GM12878 (cell line): ENCODE data around the gene TATDN2. TPM values are rescaled to one million over a fixed set of nuclear protein-coding genes. Genes with fewer than 3 reads are reported as not detected.
A peak's percentile ranks its signal among the peaks of the same experiment; 100 is the strongest.

ENCODE experiments used
- ATAC-seq: fragments of 200-7000 bp; cut with Tn5 transposase; 3 replicates; pipeline ENCODE4 v1.9.1; 2020; ENCODE audit warnings: mild to moderate bottlenecking, moderate library complexity
- Bru-seq: library from RNA; stranded (reverse); fragments of 400-500 nt; gene quantifications from one replicate; lab custom pipeline; 2021; lab: Mats Ljungman, UMichigan
- BruChase-seq, 2 experiments: library from RNA; stranded (reverse); fragments of 400-500 nt; gene quantifications; one replicate each; lab custom pipeline; 2021; lab: Mats Ljungman, UMichigan
- BruUV-seq: library from RNA; stranded (reverse); fragments of 400-500 nt; replicated peaks from 2 replicates; lab custom pipeline; 2021; lab: Mats Ljungman, UMichigan
- CTCF ChIA-PET: fragments of 300-600 bp; sonication (Branson Sonifier 250); formaldehyde crosslinking; extraction: SDS; loops from one replicate; lab custom pipeline; 2021; ENCODE audit warnings: inconsistent platforms; lab: Yijun Ruan, JAX
- POLR2A ChIA-PET: fragments of 350-600 bp; formaldehyde crosslinking; extraction: SDS; loops from one replicate; lab custom pipeline; 2021; ENCODE audit warnings: inconsistent platforms; lab: Charles Lee
- RAD21 ChIA-PET: fragments of 300-600 bp; sonication (Branson Sonifier 250); formaldehyde crosslinking; loops from one replicate; lab custom pipeline; 2023; ENCODE audit warnings: antibody characterized with exemption; ENCODE audit not compliant: unreplicated experiment; lab: Charles Lee
- SMC1A ChIA-PET: fragments of 300-600 bp; sonication (Branson Sonifier 250); formaldehyde crosslinking; loops from one replicate; lab custom pipeline; 2023; ENCODE audit not compliant: unreplicated experiment, uncharacterized antibody; lab: Charles Lee
- DNase-seq: peaks from one replicate; pipeline ENCODE4 v3.0.0-alpha.2; 2011; ENCODE audit warnings: low read depth, low spot score
- FAIRE-seq: peaks from 3 replicates; lab custom pipeline; 2011; peaks lifted over from hg19 to GRCh38; lab: Jason Lieb, UNC
- H2AFZ ChIP-seq: 2 replicates; pipeline ENCODE4 v1.6.0; 2011; ENCODE audit warnings: low read depth, low read length, control low read depth; ENCODE audit not compliant: control insufficient read depth
- H3K27ac ChIP-seq: 2 replicates; pipeline ENCODE4 v1.5.1; 2011; ENCODE audit warnings: control low read depth; ENCODE audit not compliant: control insufficient read depth, insufficient read depth
- H3K27me3 ChIP-seq, 2 experiments: replicated peaks in 1 of 2; 2 replicates each; pipeline versions ENCODE4 v1.6.0 to v1.6.1; 2011; ENCODE audit warnings: low read length in 1 of 2; ENCODE audit not compliant: control insufficient read depth in 2 of 2, insufficient read depth in 2 of 2
- H3K36me3 ChIP-seq, 2 experiments: 2 replicates each; pipeline ENCODE4 v1.5.1; 2011; ENCODE audit warnings: low read length in 1 of 2; ENCODE audit not compliant: control insufficient read depth in 2 of 2, insufficient read depth in 2 of 2
- H3K4me1 ChIP-seq: 2 replicates; pipeline ENCODE4 v1.6.1; 2011; ENCODE audit warnings: mild to moderate bottlenecking, low read length, moderate library complexity, mixed read lengths; ENCODE audit not compliant: control insufficient read depth, insufficient read depth
- H3K4me2 ChIP-seq: 2 replicates; pipeline ENCODE4 v1.6.0; 2011; ENCODE audit warnings: control low read depth; ENCODE audit not compliant: control insufficient read depth, insufficient read depth
- H3K4me3 ChIP-seq: fragments of 200-600 bp; sonication (generic); 2 replicates; pipeline ENCODE4 v1.5.1; 2016
- H3K79me2 ChIP-seq: 2 replicates; pipeline ENCODE4 v1.6.0; 2011; ENCODE audit warnings: low read length; ENCODE audit not compliant: control insufficient read depth, insufficient read depth
- H3K9ac ChIP-seq: 2 replicates; pipeline ENCODE4 v1.8.0; 2011; ENCODE audit warnings: low read length, control low read depth, mixed read lengths; ENCODE audit not compliant: control insufficient read depth, insufficient read depth
- H3K9me3 ChIP-seq: replicated peaks from 3 replicates; pipeline ENCODE4 v1.5.1; 2011; ENCODE audit warnings: mild to moderate bottlenecking, low read length; ENCODE audit not compliant: control insufficient read depth, insufficient read depth
- H4K20me1 ChIP-seq: 2 replicates; pipeline ENCODE4 v1.6.0; 2011; ENCODE audit not compliant: control insufficient read depth, insufficient read depth
- CHD4 ChIP-seq: fragments of 200-600 bp; sonication (generic); IDR thresholded peaks from 2 replicates; pipeline ENCODE4 v1.6.1; 2016; ENCODE audit warnings: mild to moderate bottlenecking
- E4F1 ChIP-seq: fragments of 450-650 bp; IDR thresholded peaks from 2 replicates; pipeline ENCODE4 v1.6.1; 2018; ENCODE audit warnings: borderline replicate concordance, mild to moderate bottlenecking; ENCODE audit not compliant: partially characterized antibody
- LARP7 ChIP-seq: fragments of 450-650 bp; IDR thresholded peaks from 2 replicates; pipeline ENCODE4 v1.6.1; 2017; ENCODE audit warnings: mild to moderate bottlenecking
- MYB ChIP-seq: fragments of 150-350 bp; IDR thresholded peaks from 2 replicates; pipeline ENCODE4 v1.6.1; 2014; ENCODE audit warnings: mild to moderate bottlenecking, low read depth, low read length, borderline replicate concordance
- NFYB ChIP-seq: IDR thresholded peaks from 2 replicates; pipeline ENCODE4 v1.6.1; 2011; ENCODE audit warnings: low read depth, mild to moderate bottlenecking, low read length, improper control_type of control experiment, moderate library complexity; ENCODE audit not compliant: insufficient read depth
- PAX5 ChIP-seq: IDR thresholded peaks from 2 replicates; pipeline ENCODE4 v1.6.1; 2011; ENCODE audit warnings: low read depth, low read length, borderline replicate concordance
- PML ChIP-seq: IDR thresholded peaks from 2 replicates; pipeline ENCODE4 v1.6.1; 2012; ENCODE audit warnings: low read length, inconsistent platforms
- SIN3A ChIP-seq: IDR thresholded peaks from 2 replicates; pipeline ENCODE4 v1.6.1; 2012; ENCODE audit warnings: low read depth, low read length, improper control_type of control experiment
- SMARCA5 ChIP-seq: fragments of 450-650 bp; IDR thresholded peaks from 2 replicates; pipeline ENCODE4 v1.6.1; 2017; ENCODE audit warnings: mild to moderate bottlenecking
- SP1 ChIP-seq: IDR thresholded peaks from one replicate; pipeline ENCODE4 v1.6.1; 2011; ENCODE audit warnings: low read depth, low read length
- SUZ12 ChIP-seq: fragments of 200-600 bp; sonication (generic); IDR thresholded peaks from one replicate; pipeline ENCODE4 v1.6.1; 2018; ENCODE audit warnings: antibody characterized with exemption, mild to moderate bottlenecking; ENCODE audit not compliant: unreplicated experiment
- WGBS: methylation state at CpG from one replicate; pipeline ENCODE4 v1.1.6; 2016; ENCODE audit warnings: low lambda C conversion rate; ENCODE audit not compliant: insufficient replicate concordance, insufficient coverage; ENCODE audit errors: missing lambda C conversion rate; 5-methylcytosine and 5-hydroxymethylcytosine counted together
- in situ Hi-C: fragments of 300-500 bp; cut with MboI; formaldehyde crosslinking; loops from 9 replicates; pipeline ENCODE4 v1.14.3; 2018; ENCODE audit warnings: mixed read lengths
- intact Hi-C: fragments of 100-400 bp; cut with micrococcal nuclease; formaldehyde crosslinking; loops from one replicate; pipeline ENCODE4 v1.14.2; 2022; ENCODE audit not compliant: unreplicated experiment
- long read RNA-seq, 2 experiments: library from polyadenylated mRNA; unstranded; transcript quantifications; one replicate each; pipeline ENCODE4 v2.0.0, GENCODE V29; 2019 to 2020
- polyA minus RNA-seq, 3 experiments: library from RNA; depleted of rRNA, polyadenylated mRNA; stranded (reverse); fragments of >200 nt; gene quantifications; 2 replicates each; pipeline ENCODE4 v1.2.3, GENCODE V29; 2011
- polyA plus RNA-seq, 11 experiments: library from polyadenylated mRNA; depleted of rRNA in 4 of 11; unstranded in 6 of 11; stranded (reverse) in 5 of 11; fragments of >200 nt; fragmentation: Nextera tagmentation in 4 of 11; fragmentation: Illumina TruSeq in 1 of 11; extraction: Ambion mirVana in 4 of 11; extraction: Trizol in 1 of 11; gene quantifications; 1 replicate in 1 of 11; 2 replicates in 10 of 11; pipeline versions ENCODE4 v1.2.1 to v1.2.3, GENCODE V29; 2011 to 2016; ENCODE audit warnings: inconsistent platforms in 2 of 11, missing spikeins in 2 of 11, low read depth in 1 of 11
- total RNA-seq, 4 experiments: library from RNA; depleted of rRNA in 3 of 4; stranded (reverse); fragments of >200 nt in 3 of 4; fragmentation: Illumina TruSeq in 1 of 4; extraction: Trizol in 1 of 4; gene quantifications; 2 replicates each; pipeline versions ENCODE4 v1.2.1 to v1.2.3, GENCODE V29; 2013 to 2021
- TF ChIP-seq, protein P1 (sequence below): IDR thresholded peaks from 2 replicates; pipeline ENCODE4 v1.6.1; 2011; ENCODE audit warnings: borderline replicate concordance, low read depth, mild to moderate bottlenecking, moderate library complexity, mixed read lengths, low read length; ENCODE audit not compliant: insufficient read depth; ENCODE audit errors: extremely low read length

Gene TATDN2, protein sequence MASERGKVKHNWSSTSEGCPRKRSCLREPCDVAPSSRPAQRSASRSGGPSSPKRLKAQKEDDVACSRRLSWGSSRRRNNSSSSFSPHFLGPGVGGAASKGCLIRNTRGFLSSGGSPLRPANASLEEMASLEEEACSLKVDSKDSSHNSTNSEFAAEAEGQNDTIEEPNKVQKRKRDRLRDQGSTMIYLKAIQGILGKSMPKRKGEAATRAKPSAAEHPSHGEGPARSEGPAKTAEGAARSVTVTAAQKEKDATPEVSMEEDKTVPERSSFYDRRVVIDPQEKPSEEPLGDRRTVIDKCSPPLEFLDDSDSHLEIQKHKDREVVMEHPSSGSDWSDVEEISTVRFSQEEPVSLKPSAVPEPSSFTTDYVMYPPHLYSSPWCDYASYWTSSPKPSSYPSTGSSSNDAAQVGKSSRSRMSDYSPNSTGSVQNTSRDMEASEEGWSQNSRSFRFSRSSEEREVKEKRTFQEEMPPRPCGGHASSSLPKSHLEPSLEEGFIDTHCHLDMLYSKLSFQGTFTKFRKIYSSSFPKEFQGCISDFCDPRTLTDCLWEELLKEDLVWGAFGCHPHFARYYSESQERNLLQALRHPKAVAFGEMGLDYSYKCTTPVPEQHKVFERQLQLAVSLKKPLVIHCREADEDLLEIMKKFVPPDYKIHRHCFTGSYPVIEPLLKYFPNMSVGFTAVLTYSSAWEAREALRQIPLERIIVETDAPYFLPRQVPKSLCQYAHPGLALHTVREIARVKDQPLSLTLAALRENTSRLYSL
- total RNA-seq (2013; cell fraction: nucleolus; rRNA removed): 43.3 and 48.1 TPM in 2 replicates
- total RNA-seq (2014; rRNA removed): 7.7 and 10.0 TPM in 2 replicates
- total RNA-seq (2014; rRNA removed; fragmentation: Illumina TruSeq; extraction: Trizol): 22.0 and 23.9 TPM in 2 replicates
- 31.8 and 36.5 TPM in 2 replicates for total RNA-seq (2021)
- polyA plus RNA-seq (2011; ENCODE audit: low read depth): 18.4 TPM
- polyA plus RNA-seq (2011; rRNA removed): 21.6 and 22.1 TPM in 2 replicates
- polyA plus RNA-seq (2011; cell fraction: cytosol; rRNA removed): 20.8 and 21.3 TPM in 2 replicates
- polyA plus RNA-seq (2011; cell fraction: nucleus; rRNA removed): 25.2 and 26.0 TPM in 2 replicates
- 19.7 and 24.1 TPM in 2 replicates for polyA plus RNA-seq (2012)
- 27.3 and 28.1 TPM in 2 replicates for polyA plus RNA-seq (2014; fragmentation: Illumina TruSeq; extraction: Trizol)
- 1 to 10 TPM; 5.7 to 9.1 TPM for polyA plus RNA-seq (2014; fragmentation: Nextera tagmentation; extraction: Ambion mirVana)
- polyA plus RNA-seq (2014; rRNA removed): 25.7 and 25.8 TPM in 2 replicates
- polyA plus RNA-seq (2016; fragmentation: Nextera tagmentation; extraction: Ambion mirVana): 1 to 10 TPM; 4.2 to 5.6 TPM
- polyA minus RNA-seq (2011; rRNA and poly(A)+ RNA removed): 29.6 and 51.2 TPM in 2 replicates
- polyA minus RNA-seq (2011; cell fraction: cytosol; rRNA and poly(A)+ RNA removed): 9.1 and 14.0 TPM in 2 replicates
- 30.2 and 59.0 TPM in 2 replicates for polyA minus RNA-seq (2011; cell fraction: nucleus; rRNA and poly(A)+ RNA removed)
- percentile 85 among the genes with signal in this experiment for Bru-seq, nascent RNA
- BruChase-seq, experiment 1, labeled RNA remaining after a 6-hour chase: percentile 98 among the genes with signal in this experiment
- percentile 97 among the genes with signal in this experiment for BruChase-seq, experiment 2, labeled RNA remaining after a 2-hour chase
- long read RNA-seq, experiment 1: 0 reads
- long read RNA-seq, experiment 2, partial matches to known transcripts: 6 of 6 reads
- long read RNA-seq, experiment 2, other reads (novel, unspliced or antisense): 0 of 6 reads

GRCh38 chr3:10248184-10248983, at the start of gene TATDN2:
TATDN2 (plus strand) TSS chr3:10248459; CDS start chr3:10249201, 742 bp downstream.
- H3K27me3 ChIP-seq: no peaks in the 10 kb centered on the region
- no peaks in the 10 kb centered on the region; the same call in 1 of the 2 replicates for H4K20me1 ChIP-seq
- CTCF ChIA-PET: interaction anchor here (0.5 to 1.7 kb wide), 10 partner anchors 9 to 965 kb away, joined by 3 to 4 read pairs (median 4); partner anchors contain the start of gene IRAK2
- H3K4me1 ChIP-seq: peaks cover 6% of the 10 kb centered on the region; the same call in 1 of the 2 replicates
- DNase-seq (peak; percentile 95), FAIRE-seq (peak; percentile 81), ATAC-seq (peak; percentile 96)
- H3K79me2 ChIP-seq: peaks cover 38% of the 10 kb centered on the region
- peak within 1 kb of the TSS; percentile 97 for H3K4me3 ChIP-seq
- peaks cover 0 to 9% of the 10 kb centered on the region in 2 experiments; a peak in 1 of 4 replicates for H3K36me3 ChIP-seq
- RAD21 ChIA-PET: interaction anchor here (0.5 to 1.9 kb wide), 10 partner anchors 13 to 315 kb away, joined by 3 to 11 read pairs (median 4); partner anchors contain the start of genes CRELD1, GHRL and SEC13
- H3K27ac ChIP-seq: peak within 1 kb of the TSS; percentile 81
- 2% methylated on average over 74 of the region's 80 CpGs for WGBS
- SMC1A ChIA-PET: interaction anchor here (0.7 to 1.3 kb wide), 10 partner anchors 15 to 855 kb away, joined by 3 to 6 read pairs (median 3); partner anchors contain the start of genes CRELD1 and GHRL
- H2AFZ ChIP-seq: peak within 1 kb of the TSS; percentile 88
- peaks cover 12% of the 10 kb centered on the region for H3K9me3 ChIP-seq
- in situ Hi-C loops (no loop called here), intact Hi-C loops (loop anchor here (1.0 kb wide), 2 partner anchors 44 to 49 kb away; partner anchors contain the start of gene GHRL)
- BruUV-seq: no TSS peak
- peak within 1 kb of the TSS; percentile 79 for H3K9ac ChIP-seq
- H3K4me2 ChIP-seq: peak within 1 kb of the TSS; percentile 82
- POLR2A ChIA-PET: interaction anchor here (0.5 to 1.9 kb wide), 13 partner anchors 9 to 404 kb away, joined by 3 to 11 read pairs (median 4); partner anchors contain the start of genes CRELD1, RPUSD3 and SEC13
- TF ChIP-seq SMARCA5: peak; percentile 61
- TF ChIP-seq, protein P1, sequence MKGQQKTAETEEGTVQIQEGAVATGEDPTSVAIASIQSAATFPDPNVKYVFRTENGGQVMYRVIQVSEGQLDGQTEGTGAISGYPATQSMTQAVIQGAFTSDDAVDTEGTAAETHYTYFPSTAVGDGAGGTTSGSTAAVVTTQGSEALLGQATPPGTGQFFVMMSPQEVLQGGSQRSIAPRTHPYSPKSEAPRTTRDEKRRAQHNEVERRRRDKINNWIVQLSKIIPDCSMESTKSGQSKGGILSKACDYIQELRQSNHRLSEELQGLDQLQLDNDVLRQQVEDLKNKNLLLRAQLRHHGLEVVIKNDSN: peak; percentile 80
- TF ChIP-seq LARP7: peak; percentile 91
- peak; percentile 72; the same call in 1 of the 2 replicates for TF ChIP-seq SIN3A
- TF ChIP-seq CHD4: no peak
- peak; percentile 90 for TF ChIP-seq SP1
- no peak for TF ChIP-seq PAX5
- no peak for TF ChIP-seq MYB
- peak; percentile 74; the same call in 1 of the 2 replicates for TF ChIP-seq NFYB
- no peak for TF ChIP-seq E4F1
- no peak for TF ChIP-seq SUZ12
- peak; percentile 55; the same call in 1 of the 2 replicates for TF ChIP-seq PML
